CD4-positive, alpha-beta T cell treated with Interferon gamma for 1 hour (primary cell): ENCODE data around the gene MTFR1L.
"Not testable (repeated sequence)": the region's sequence is repeated elsewhere in the genome, so short reads cannot be mapped to it uniquely, and the experiment has no call there.

Source experiments
- DNase-seq: peaks from one replicate; pipeline ENCODE4 v3.0.0-alpha.2; 2020

MTFR1L gene

GRCh38 chr1:25829046-25829445 is 9.3 kb downstream of the MTFR1L start:
- DNase-seq = no peak

GRCh38 chr1:25831569-25832196 is 11.9 kb downstream of the MTFR1L start:
- DNase-seq = no peak

GRCh38 chr1:25832336-25833037 is 12.7 kb downstream of the MTFR1L start:
- DNase-seq = no peak

- no peak for DNase-seq
Measured at GRCh38 chr1:25833158-25833557, 13.4 kb downstream of the MTFR1L start.

GRCh38 chr1:25834894-25835293 is 15.1 kb downstream of the MTFR1L start:
- DNase-seq = no peak

- DNase-seq = no peak
Measured at GRCh38 chr1:25836695-25837094, 16.9 kb downstream of the MTFR1L start.

- DNase-seq = no peak
Measured at GRCh38 chr1:25837262-25837875, 17.6 kb downstream of the MTFR1L start.

- not testable (repeated sequence) for DNase-seq
Measured at GRCh38 chr1:25839808-25840207, 20.1 kb downstream of the MTFR1L start.

GRCh38 chr1:25843483-25843882 is 23.7 kb downstream of the MTFR1L start:
- no peak for DNase-seq

- no peak for DNase-seq
Measured at GRCh38 chr1:25844536-25845337, 25.0 kb downstream of the MTFR1L start.

GRCh38 chr1:25845664-25846063 is 25.9 kb downstream of the MTFR1L start:
- no peak for DNase-seq

- DNase-seq = no peak
Measured at GRCh38 chr1:25847929-25848328, 28.2 kb downstream of the MTFR1L start.

- no peak for DNase-seq
Measured at GRCh38 chr1:25848531-25848930, 28.8 kb downstream of the MTFR1L start.

- no peak for DNase-seq
Measured at GRCh38 chr1:25854554-25854953, 34.8 kb downstream of the MTFR1L start.

GRCh38 chr1:25856856-25857255 is 37.1 kb downstream of the MTFR1L start:
- DNase-seq = no peak

GRCh38 chr1:25858494-25858893 is 38.7 kb downstream of the MTFR1L start:
- DNase-seq = no peak

GRCh38 chr1:25858906-25859789 is 39.4 kb downstream of the MTFR1L start, which contains the start of gene AUNIP:
Gene AUNIP, minus strand, starts transcription at chr1:25859457. Its CDS starts 100 bp downstream, at chr1:25859357.
- DNase-seq = peak; percentile 89

- no peak for DNase-seq
Measured at GRCh38 chr1:25861316-25862286, 41.8 kb downstream of the MTFR1L start.

- no peak for DNase-seq
Measured at GRCh38 chr1:25862785-25863485, 43.2 kb downstream of the MTFR1L start.
